ENCODE results near the gene WDR53.
"Not testable (repeated sequence)": the region's sequence is repeated elsewhere in the genome, so short reads cannot be mapped to it uniquely, and the experiment has no call there.

Gene WDR53

GRCh38 chr3:196513697-196514349 is 54.5 kb downstream of the WDR53 start:
- DNase-seq (ENCODE audit: low spot score): no peak
- in situ Hi-C loops (cut with MboI; ENCODE audit: low pct_unique_long_range_greater_than_20kb, low sequenced_read_pairs, unreplicated experiment): no loop called here
- no peak for TF ChIP-seq CTCF (IDR thresholded peaks at IDR 0.05; ENCODE audit: extremely low read depth, insufficient read depth, missing control alignments)

GRCh38 chr3:196511646-196512425 is 56.5 kb downstream of the WDR53 start:
- DNase-seq (ENCODE audit: low spot score); in situ Hi-C loops (cut with MboI; ENCODE audit: low pct_unique_long_range_greater_than_20kb, low sequenced_read_pairs, unreplicated experiment): not testable (repeated sequence)

GRCh38 chr3:196511108-196511507 is 57.2 kb downstream of the WDR53 start:
- DNase-seq (ENCODE audit: low spot score); in situ Hi-C loops (cut with MboI; ENCODE audit: low pct_unique_long_range_greater_than_20kb, low sequenced_read_pairs, unreplicated experiment): not testable (repeated sequence)

- in situ Hi-C loops (cut with MboI; ENCODE audit: low pct_unique_long_range_greater_than_20kb, low sequenced_read_pairs, unreplicated experiment): no loop called here
- TF ChIP-seq CTCF (IDR thresholded peaks at IDR 0.05; ENCODE audit: extremely low read depth, insufficient read depth, missing control alignments): no peak
- no peak for DNase-seq (ENCODE audit: low spot score)
Measured at GRCh38 chr3:196506687-196507086, 61.7 kb downstream of the WDR53 start.

- no peak for DNase-seq (ENCODE audit: low spot score)
- no peak for TF ChIP-seq CTCF (IDR thresholded peaks at IDR 0.05; ENCODE audit: extremely low read depth, insufficient read depth, missing control alignments)
- in situ Hi-C loops (cut with MboI; ENCODE audit: low pct_unique_long_range_greater_than_20kb, low sequenced_read_pairs, unreplicated experiment): no loop called here
Measured at GRCh38 chr3:196504556-196504955, 63.8 kb downstream of the WDR53 start.
